GM12878 (cell line): ENCODE measurements around the gene ZBTB3. TPM values are rescaled to one million over a fixed set of nuclear protein-coding genes. Genes with fewer than 3 reads are reported as not detected.
A peak's percentile ranks its signal among the peaks of the same experiment; 100 is the strongest.

ENCODE experiments used
- ASH2L ChIP-seq: fragments of 300-600, 200-600 bp; sonication (generic); IDR thresholded peaks from 2 replicates; pipeline ENCODE4 v1.6.1; 2017; ENCODE audit warnings: low read depth, mild to moderate bottlenecking, borderline replicate concordance
- CEBPZ ChIP-seq: fragments of 150-350 bp; IDR thresholded peaks from 2 replicates; pipeline ENCODE4 v1.6.1; 2016; ENCODE audit warnings: low read depth, low read length
- CTCF ChIP-seq, 3 experiments: IDR thresholded peaks in 2 of 3; conservative IDR thresholded peaks in 1 of 3; 2 replicates each; pipeline ENCODE4 v1.5.1; 2011; ENCODE audit warnings: low read depth in 3 of 3, low read length in 3 of 3, mild to moderate bottlenecking in 3 of 3, control low read depth in 2 of 3, moderate library complexity in 2 of 3, inconsistent platforms in 1 of 3, mixed read lengths in 1 of 3; ENCODE audit not compliant: control insufficient read depth in 2 of 3, insufficient read depth in 1 of 3; ENCODE audit errors: extremely low read depth in 1 of 3
- HDAC6 ChIP-seq: fragments of 200-600 bp; sonication (generic); IDR thresholded peaks from one replicate; pipeline ENCODE4 v1.8.0; 2017; ENCODE audit warnings: antibody characterized with exemption; ENCODE audit not compliant: unreplicated experiment
- KDM1A ChIP-seq: fragments of 200-600 bp; sonication (generic); IDR thresholded peaks from 2 replicates; pipeline ENCODE4 v1.6.1; 2016; ENCODE audit warnings: borderline replicate concordance
- MYB ChIP-seq: fragments of 150-350 bp; IDR thresholded peaks from 2 replicates; pipeline ENCODE4 v1.6.1; 2014; ENCODE audit warnings: mild to moderate bottlenecking, low read depth, low read length, borderline replicate concordance
- NR2C1 ChIP-seq: fragments of 450-650 bp; IDR thresholded peaks from 2 replicates; pipeline ENCODE4 v1.6.1; 2017; ENCODE audit warnings: antibody characterized with exemption, mild to moderate bottlenecking, moderate library complexity
- POLR2A ChIP-seq: IDR thresholded peaks from 2 replicates; pipeline ENCODE4 v1.6.1; 2011; ENCODE audit warnings: low read depth, mild to moderate bottlenecking, low read length
- POLR2AphosphoS5 ChIP-seq: IDR thresholded peaks from 2 replicates; pipeline ENCODE4 v1.6.1; 2011; ENCODE audit warnings: mild to moderate bottlenecking, low read length, inconsistent platforms
- RB1 ChIP-seq: fragments of 450-650 bp; formaldehyde crosslinking; IDR thresholded peaks from 2 replicates; pipeline ENCODE4 v1.6.1; 2017; ENCODE audit warnings: mild to moderate bottlenecking, borderline replicate concordance
- RBBP5 ChIP-seq: fragments of 200-600 bp; sonication (generic); conservative IDR thresholded peaks from 2 replicates; pipeline ENCODE4 v1.6.1; 2016
- SMAD5 ChIP-seq: IDR thresholded peaks from 2 replicates; pipeline ENCODE4 v1.6.1; 2016; ENCODE audit warnings: antibody characterized with exemption, low read depth
- SREBF2 ChIP-seq: IDR thresholded peaks from 2 replicates; pipeline ENCODE4 v1.6.1; 2012; ENCODE audit warnings: mild to moderate bottlenecking, low read length
- USF2 ChIP-seq: IDR thresholded peaks from 2 replicates; pipeline ENCODE4 v1.6.1; 2011; ENCODE audit warnings: low read depth, low read length, improper control_type of control experiment, borderline replicate concordance
- ZBTB4 ChIP-seq: fragments of 450-650 bp; formaldehyde crosslinking; IDR thresholded peaks from 2 replicates; pipeline ENCODE4 v1.4.0; 2022; ENCODE audit warnings: mild to moderate bottlenecking, moderate library complexity
- ZNF207 ChIP-seq: fragments of 450-650 bp; IDR thresholded peaks from 2 replicates; pipeline ENCODE4 v1.6.1; 2014; ENCODE audit warnings: antibody characterized with exemption, mild to moderate bottlenecking, borderline replicate concordance
- ZNF384 ChIP-seq: IDR thresholded peaks from 2 replicates; pipeline ENCODE4 v1.6.1; 2012; ENCODE audit warnings: low read depth, mild to moderate bottlenecking, low read length, improper control_type of control experiment, borderline replicate concordance
- ZSCAN29 ChIP-seq: fragments of 450-650 bp; IDR thresholded peaks from 2 replicates; pipeline ENCODE4 v1.6.1; 2017; ENCODE audit warnings: mild to moderate bottlenecking, moderate library complexity
- polyA plus RNA-seq, 11 experiments: library from polyadenylated mRNA; depleted of rRNA in 4 of 11; unstranded in 6 of 11; stranded (reverse) in 5 of 11; fragments of >200 nt; fragmentation: Nextera tagmentation in 4 of 11; fragmentation: Illumina TruSeq in 1 of 11; extraction: Ambion mirVana in 4 of 11; extraction: Trizol in 1 of 11; gene quantifications; 1 replicate in 1 of 11; 2 replicates in 10 of 11; pipeline versions ENCODE4 v1.2.1 to v1.2.3, GENCODE V29; 2011 to 2016; ENCODE audit warnings: inconsistent platforms in 2 of 11, missing spikeins in 2 of 11, low read depth in 1 of 11
- total RNA-seq, 4 experiments: library from RNA; depleted of rRNA in 3 of 4; stranded (reverse); fragments of >200 nt in 3 of 4; fragmentation: Illumina TruSeq in 1 of 4; extraction: Trizol in 1 of 4; gene quantifications; 2 replicates each; pipeline versions ENCODE4 v1.2.1 to v1.2.3, GENCODE V29; 2013 to 2021
- TF ChIP-seq, protein P1 (sequence below): fragments of 450-650 bp; IDR thresholded peaks from 2 replicates; pipeline ENCODE4 v1.6.1; 2017; ENCODE audit warnings: mild to moderate bottlenecking

ZBTB3 gene
- total and polyA plus RNA-seq, 10 of the 15 experiments (the other 5 are each of a cell fraction or from before 2014, with no cell fraction given) = 1.4 to 7.7 (median 4.8) TPM

DNA sequence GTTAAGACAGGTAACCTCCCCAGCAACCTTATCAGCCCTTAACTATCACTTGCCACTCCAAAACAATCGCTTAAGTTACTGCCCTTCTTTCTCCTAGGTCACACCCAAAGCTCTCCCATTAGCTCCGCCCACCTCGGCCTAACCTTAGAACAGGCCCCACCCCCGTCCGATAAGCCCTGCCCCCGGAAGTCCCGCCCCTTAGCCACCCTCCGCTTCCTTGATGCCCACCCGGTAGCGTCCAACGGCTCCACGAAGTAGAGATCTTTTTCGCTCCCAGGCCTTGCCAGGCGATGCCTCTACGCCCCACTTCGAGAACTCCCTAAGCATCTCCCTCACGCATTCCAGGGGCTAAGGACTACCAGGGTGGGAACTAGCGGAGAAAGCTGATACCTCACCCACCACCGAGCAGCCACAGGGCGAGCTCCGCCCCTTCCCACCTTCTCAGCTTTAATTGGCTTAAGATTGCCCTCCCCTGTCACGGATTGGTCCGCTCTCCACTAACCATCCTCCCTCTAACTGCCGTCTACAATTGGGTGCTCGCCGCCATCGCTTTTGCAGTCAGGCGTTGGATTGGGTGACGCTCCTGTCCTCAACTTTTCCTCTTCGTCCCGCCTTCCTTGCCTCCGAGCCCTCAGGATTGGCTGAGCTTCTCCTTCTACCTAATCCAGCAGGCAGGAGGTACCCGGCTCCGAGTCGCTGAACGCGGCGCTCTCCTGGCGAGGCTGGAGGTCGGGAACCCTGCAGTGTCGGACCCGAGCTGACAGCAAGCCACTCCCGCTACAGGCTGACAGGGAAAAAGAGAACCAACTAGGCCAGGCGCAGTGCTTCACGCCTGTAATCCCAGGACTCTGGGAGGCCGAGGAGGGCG lies at the start of gene ZBTB3 (continued):
- TF ChIP-seq CEBPZ (peak; percentile 95), ZSCAN29 (no peak), RBBP5 (no peak), KDM1A (no peak), ASH2L (no peak), ZNF384 (no peak), MYB (no peak), SREBF2 (no peak), NR2C1 (no peak), POLR2A (peak; percentile 85), ZBTB4 (CRISPR knock-in tag) (no peak), POLR2AphosphoS5 (peak; percentile 93), SMAD5 (peak; percentile 92; the same call in 1 of the 2 replicates), RB1 (no peak; the same call in 1 of the 2 replicates), USF2 (no peak), CTCF (IDR thresholded peaks at IDR 0.05 in 2 of 3, conservative IDR thresholded peaks at IDR 0.05 in 1 of 3; ENCODE audit: control insufficient read depth in 2 of 3, extremely low read depth in 1 of 3, insufficient read depth in 1 of 3, low read depth in 3 of 3, low read length in 3 of 3) (no peak), HDAC6 (no peak), ZNF207 (no peak)
- TF ChIP-seq, protein P1, sequence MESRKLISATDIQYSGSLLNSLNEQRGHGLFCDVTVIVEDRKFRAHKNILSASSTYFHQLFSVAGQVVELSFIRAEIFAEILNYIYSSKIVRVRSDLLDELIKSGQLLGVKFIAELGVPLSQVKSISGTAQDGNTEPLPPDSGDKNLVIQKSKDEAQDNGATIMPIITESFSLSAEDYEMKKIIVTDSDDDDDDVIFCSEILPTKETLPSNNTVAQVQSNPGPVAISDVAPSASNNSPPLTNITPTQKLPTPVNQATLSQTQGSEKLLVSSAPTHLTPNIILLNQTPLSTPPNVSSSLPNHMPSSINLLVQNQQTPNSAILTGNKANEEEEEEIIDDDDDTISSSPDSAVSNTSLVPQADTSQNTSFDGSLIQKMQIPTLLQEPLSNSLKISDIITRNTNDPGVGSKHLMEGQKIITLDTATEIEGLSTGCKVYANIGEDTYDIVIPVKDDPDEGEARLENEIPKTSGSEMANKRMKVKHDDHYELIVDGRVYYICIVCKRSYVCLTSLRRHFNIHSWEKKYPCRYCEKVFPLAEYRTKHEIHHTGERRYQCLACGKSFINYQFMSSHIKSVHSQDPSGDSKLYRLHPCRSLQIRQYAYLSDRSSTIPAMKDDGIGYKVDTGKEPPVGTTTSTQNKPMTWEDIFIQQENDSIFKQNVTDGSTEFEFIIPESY = no peak
